Keratinocyte (primary cell): ENCODE results near the gene PLD1.

Source experiments
- EZH2 ChIP-seq: IDR thresholded peaks from one replicate; pipeline ENCODE4 v1.6.1; 2012; ENCODE audit warnings: inconsistent platforms, mild to moderate bottlenecking, low read length, moderate library complexity
- TF ChIP-seq, protein P1 (sequence below), 3 experiments: IDR thresholded peaks in 1 of 3; conservative IDR thresholded peaks in 1 of 3; optimal IDR thresholded peaks in 1 of 3; 2 replicates in 2 of 3; 3 replicates in 1 of 3; pipeline versions ENCODE3 to v1.5.1; 2011; ENCODE audit warnings: low read length in 3 of 3, mild to moderate bottlenecking in 3 of 3, moderate library complexity in 2 of 3, control low read depth in 1 of 3, inconsistent platforms in 1 of 3; ENCODE audit not compliant: insufficient read depth in 2 of 3; ENCODE audit errors: extremely low read depth in 1 of 3

DNA sequence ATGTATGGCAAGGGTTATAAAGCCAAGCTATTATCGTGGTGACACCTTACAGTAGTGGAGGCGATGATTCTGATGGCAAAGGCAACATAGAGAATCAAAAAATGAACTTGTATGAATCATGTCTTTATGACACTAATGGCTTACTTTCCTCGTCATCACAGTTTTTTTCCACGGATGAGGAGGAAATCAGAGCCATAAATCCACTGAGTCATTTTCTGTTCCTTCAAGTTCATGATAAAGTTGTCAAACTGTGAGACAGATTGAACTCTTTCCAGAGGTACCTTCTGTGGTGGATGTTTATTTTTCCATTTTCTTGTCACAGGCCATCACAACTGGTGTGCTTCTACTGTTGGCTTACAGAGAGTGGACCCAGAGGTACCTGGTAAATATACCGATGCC, 41.4 kb upstream of the PLD1 start:
- TF ChIP-seq, protein P1, sequence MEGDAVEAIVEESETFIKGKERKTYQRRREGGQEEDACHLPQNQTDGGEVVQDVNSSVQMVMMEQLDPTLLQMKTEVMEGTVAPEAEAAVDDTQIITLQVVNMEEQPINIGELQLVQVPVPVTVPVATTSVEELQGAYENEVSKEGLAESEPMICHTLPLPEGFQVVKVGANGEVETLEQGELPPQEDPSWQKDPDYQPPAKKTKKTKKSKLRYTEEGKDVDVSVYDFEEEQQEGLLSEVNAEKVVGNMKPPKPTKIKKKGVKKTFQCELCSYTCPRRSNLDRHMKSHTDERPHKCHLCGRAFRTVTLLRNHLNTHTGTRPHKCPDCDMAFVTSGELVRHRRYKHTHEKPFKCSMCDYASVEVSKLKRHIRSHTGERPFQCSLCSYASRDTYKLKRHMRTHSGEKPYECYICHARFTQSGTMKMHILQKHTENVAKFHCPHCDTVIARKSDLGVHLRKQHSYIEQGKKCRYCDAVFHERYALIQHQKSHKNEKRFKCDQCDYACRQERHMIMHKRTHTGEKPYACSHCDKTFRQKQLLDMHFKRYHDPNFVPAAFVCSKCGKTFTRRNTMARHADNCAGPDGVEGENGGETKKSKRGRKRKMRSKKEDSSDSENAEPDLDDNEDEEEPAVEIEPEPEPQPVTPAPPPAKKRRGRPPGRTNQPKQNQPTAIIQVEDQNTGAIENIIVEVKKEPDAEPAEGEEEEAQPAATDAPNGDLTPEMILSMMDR (optimal IDR thresholded peaks at IDR 0.05 in 1 of 3, IDR thresholded peaks at IDR 0.05 in 1 of 3, conservative IDR thresholded peaks at IDR 0.05 in 1 of 3; ENCODE audit: extremely low read depth in 1 of 3, insufficient read depth in 2 of 3, low read length in 3 of 3): no peak
- TF ChIP-seq EZH2: no peak
